ENCODE results near the gene CDC42BPB.

DNA sequence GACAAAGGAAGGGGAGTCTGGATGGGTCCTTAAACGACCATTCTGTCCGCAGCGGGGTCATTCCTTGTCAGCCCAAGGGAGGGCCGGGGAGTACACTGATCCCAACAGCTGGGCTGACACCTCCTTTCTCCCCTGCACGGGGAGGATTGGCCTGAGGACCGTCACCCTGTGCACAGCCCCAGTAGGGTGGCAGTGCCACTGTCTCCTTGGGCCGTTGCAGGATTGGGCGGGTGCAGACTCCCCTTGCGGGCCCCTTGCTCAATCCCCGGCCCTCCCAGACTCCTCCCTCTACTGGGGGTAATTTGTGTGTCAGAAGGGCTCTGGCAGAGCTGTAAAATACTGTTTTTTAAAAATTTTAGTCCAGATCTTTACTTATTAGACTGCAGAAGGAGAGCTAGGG is 147.4 kb downstream of the CDC42BPB start:
- TF ChIP-seq, protein P1, sequence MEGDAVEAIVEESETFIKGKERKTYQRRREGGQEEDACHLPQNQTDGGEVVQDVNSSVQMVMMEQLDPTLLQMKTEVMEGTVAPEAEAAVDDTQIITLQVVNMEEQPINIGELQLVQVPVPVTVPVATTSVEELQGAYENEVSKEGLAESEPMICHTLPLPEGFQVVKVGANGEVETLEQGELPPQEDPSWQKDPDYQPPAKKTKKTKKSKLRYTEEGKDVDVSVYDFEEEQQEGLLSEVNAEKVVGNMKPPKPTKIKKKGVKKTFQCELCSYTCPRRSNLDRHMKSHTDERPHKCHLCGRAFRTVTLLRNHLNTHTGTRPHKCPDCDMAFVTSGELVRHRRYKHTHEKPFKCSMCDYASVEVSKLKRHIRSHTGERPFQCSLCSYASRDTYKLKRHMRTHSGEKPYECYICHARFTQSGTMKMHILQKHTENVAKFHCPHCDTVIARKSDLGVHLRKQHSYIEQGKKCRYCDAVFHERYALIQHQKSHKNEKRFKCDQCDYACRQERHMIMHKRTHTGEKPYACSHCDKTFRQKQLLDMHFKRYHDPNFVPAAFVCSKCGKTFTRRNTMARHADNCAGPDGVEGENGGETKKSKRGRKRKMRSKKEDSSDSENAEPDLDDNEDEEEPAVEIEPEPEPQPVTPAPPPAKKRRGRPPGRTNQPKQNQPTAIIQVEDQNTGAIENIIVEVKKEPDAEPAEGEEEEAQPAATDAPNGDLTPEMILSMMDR (IDR thresholded peaks at IDR 0.05; ENCODE audit: insufficient read depth, low read length, poor library complexity, severe bottlenecking), result no peak
- TF ChIP-seq EZH2phosphoT487 (conservative IDR thresholded peaks at IDR 0.05; ENCODE audit: low read length), result no peak

All from SU-DHL-6 (cell line).